GM18907 (cell line): ENCODE results near the gene RNF187.
"Not testable (repeated sequence)": the region's sequence is repeated elsewhere in the genome, so short reads cannot be mapped to it uniquely, and the experiment has no call there.

Source experiments
- ATAC-seq: cut with Tn5 transposase; IDR thresholded peaks from one replicate; pipeline ENCODE4 v1.9.1; 2021; ENCODE audit warnings: mild to moderate bottlenecking, moderate library complexity; ENCODE audit not compliant: unreplicated experiment

RNF187 gene

GRCh38 chr1:228459091-228459993 is 27.8 kb upstream of the RNF187 start:
- ATAC-seq: peak; percentile 31

GRCh38 chr1:228460821-228461220 is 26.4 kb upstream of the RNF187 start:
- no peak for ATAC-seq

GRCh38 chr1:228462560-228462959 is 24.6 kb upstream of the RNF187 start:
- ATAC-seq: no peak

GRCh38 chr1:228463009-228463558 is 24.1 kb upstream of the RNF187 start:
- ATAC-seq: no peak

GRCh38 chr1:228463559-228464455 is 23.4 kb upstream of the RNF187 start:
- ATAC-seq: peak; percentile 45

GRCh38 chr1:228464487-228464983 is 22.6 kb upstream of the RNF187 start:
- peak; percentile 82 for ATAC-seq

- ATAC-seq: no peak
These were observed 22.0 kb upstream of the RNF187 start for GRCh38 chr1:228465141-228465540.

GRCh38 chr1:228465571-228466146 is 21.5 kb upstream of the RNF187 start:
- no peak for ATAC-seq

GRCh38 chr1:228468188-228468587 is 19.0 kb upstream of the RNF187 start:
- ATAC-seq: not testable (repeated sequence)

- no peak for ATAC-seq
These were observed 17.6 kb upstream of the RNF187 start for GRCh38 chr1:228469413-228470162.

GRCh38 chr1:228471154-228471761 is 15.9 kb upstream of the RNF187 start:
- no peak for ATAC-seq

- ATAC-seq: peak; percentile 56
These were observed 15.3 kb upstream of the RNF187 start for GRCh38 chr1:228471762-228472398.

GRCh38 chr1:228472655-228473054 is 14.5 kb upstream of the RNF187 start:
- no peak for ATAC-seq

- no peak for ATAC-seq
These were observed 12.7 kb upstream of the RNF187 start for GRCh38 chr1:228474507-228474906.

- no peak for ATAC-seq
These were observed 11.4 kb upstream of the RNF187 start for GRCh38 chr1:228475812-228476211.

- ATAC-seq: no peak
These were observed 9.9 kb upstream of the RNF187 start for GRCh38 chr1:228477263-228477662.

- ATAC-seq: no peak
These were observed 8.9 kb upstream of the RNF187 start for GRCh38 chr1:228478326-228478725.

GRCh38 chr1:228478912-228479711 is 8.1 kb upstream of the RNF187 start:
- ATAC-seq: no peak
